Neuronal stem cell (in vitro differentiated cells): ENCODE results near the gene MDFI. TPM values are rescaled to one million over a fixed set of nuclear protein-coding genes. Genes with fewer than 3 reads are reported as not detected.

Experiments used
- DNase-seq: peaks from one replicate; pipeline ENCODE4 v3.0.0-alpha.2; 2013; ENCODE audit warnings: low spot score
- H2AFZ ChIP-seq: one replicate; pipeline ENCODE4 v1.6.1; 2013; ENCODE audit warnings: mild to moderate bottlenecking, low read length, inconsistent platforms
- H2AK5ac ChIP-seq: 2 replicates; pipeline ENCODE4 v1.6.1; 2013; ENCODE audit warnings: low read depth, mild to moderate bottlenecking, inconsistent platforms, low read length, moderate library complexity, mixed read lengths
- H2BK120ac ChIP-seq: 2 replicates; pipeline ENCODE4 v1.6.1; 2013; ENCODE audit warnings: low read depth, mild to moderate bottlenecking, inconsistent platforms, low read length, moderate library complexity, mixed read lengths
- H2BK12ac ChIP-seq: one replicate; pipeline ENCODE4 v1.6.1; 2013; ENCODE audit warnings: low read length, inconsistent platforms
- H2BK15ac ChIP-seq: 2 replicates; pipeline ENCODE4 v1.6.1; 2013; ENCODE audit warnings: mild to moderate bottlenecking, low read length, inconsistent platforms, mixed read lengths
- H2BK5ac ChIP-seq: one replicate; pipeline ENCODE4 v1.6.1; 2013; ENCODE audit warnings: inconsistent platforms, mild to moderate bottlenecking, low read length, moderate library complexity
- H3K14ac ChIP-seq: one replicate; pipeline ENCODE4 v1.6.1; 2013; ENCODE audit warnings: low read length, inconsistent platforms
- H3K18ac ChIP-seq: 2 replicates; pipeline ENCODE4 v1.6.1; 2013; ENCODE audit warnings: low read length, inconsistent platforms
- H3K23ac ChIP-seq: 2 replicates; pipeline ENCODE4 v1.6.1; 2013; ENCODE audit warnings: low read depth, mild to moderate bottlenecking, mixed read lengths, low read length, inconsistent platforms; ENCODE audit not compliant: poor library complexity
- H3K27ac ChIP-seq: replicated peaks from 3 replicates; pipeline ENCODE4 v1.5.1; 2013; ENCODE audit warnings: low read length, inconsistent platforms
- H3K27me3 ChIP-seq, 3 experiments: 2 replicates each; pipeline ENCODE4 v1.6.1; 2013; ENCODE audit warnings: low read length in 3 of 3, mild to moderate bottlenecking in 2 of 3, inconsistent platforms in 1 of 3, low read depth in 1 of 3, mixed read lengths in 1 of 3, moderate library complexity in 1 of 3; ENCODE audit not compliant: control insufficient read depth in 3 of 3, insufficient read depth in 3 of 3
- H3K36me3 ChIP-seq, 2 donors: replicated peaks in 1 of 2; 2 replicates each; pipeline ENCODE4 v1.6.1; 2013; ENCODE audit warnings: low read length in 2 of 2; ENCODE audit not compliant: control insufficient read depth in 2 of 2, insufficient read depth in 2 of 2
- H3K4ac ChIP-seq: 2 replicates; pipeline ENCODE4 v1.6.1; 2013; ENCODE audit warnings: inconsistent platforms, mild to moderate bottlenecking, low read length, moderate library complexity
- H3K4me1 ChIP-seq, 2 donors: 1 replicate in 1 of 2; 2 replicates in 1 of 2; pipeline ENCODE4 v1.6.1; 2013; ENCODE audit warnings: low read length in 2 of 2, low read depth in 1 of 2; ENCODE audit not compliant: control insufficient read depth in 2 of 2, insufficient read depth in 1 of 2
- H3K4me2 ChIP-seq: one replicate; pipeline ENCODE4 v1.6.1; 2013; ENCODE audit warnings: mild to moderate bottlenecking, low read length, inconsistent platforms; ENCODE audit not compliant: insufficient read depth, poor library complexity, severe bottlenecking
- H3K4me3 ChIP-seq, 2 donors: 2 replicates each; pipeline ENCODE4 v1.5.1; 2013; ENCODE audit warnings: low read length in 2 of 2, mild to moderate bottlenecking in 2 of 2, inconsistent platforms in 1 of 2, moderate library complexity in 1 of 2
- H3K79me1 ChIP-seq: one replicate; pipeline ENCODE4 v1.6.1; 2013; ENCODE audit warnings: low read depth, mild to moderate bottlenecking, inconsistent platforms, low read length, moderate library complexity
- H3K9ac ChIP-seq: one replicate; pipeline ENCODE4 v1.6.1; 2013; ENCODE audit warnings: mild to moderate bottlenecking, low read depth, low read length, inconsistent platforms; ENCODE audit not compliant: poor library complexity
- H3K9me3 ChIP-seq, 2 donors: replicated peaks in 1 of 2; 2 replicates each; pipeline versions ENCODE3 to v1.6.1; 2013; ENCODE audit warnings: low read length in 2 of 2, mild to moderate bottlenecking in 2 of 2, inconsistent platforms in 1 of 2, low read depth in 1 of 2, mixed read lengths in 1 of 2, moderate library complexity in 1 of 2; ENCODE audit not compliant: control insufficient read depth in 2 of 2, insufficient read depth in 1 of 2
- H4K8ac ChIP-seq: one replicate; pipeline ENCODE4 v1.6.1; 2013; ENCODE audit warnings: low read depth, mild to moderate bottlenecking, inconsistent platforms, low read length, moderate library complexity
- H4K91ac ChIP-seq: one replicate; pipeline ENCODE4 v1.6.1; 2013; ENCODE audit warnings: low read length, low read depth, mild to moderate bottlenecking, inconsistent platforms; ENCODE audit not compliant: poor library complexity
- WGBS, 2 donors: extraction: QIAGEN DNeasy Blood & Tissue Kit; methylation state at CpG; one replicate each; pipeline ENCODE4 v1.1.7; 2013; ENCODE audit warnings: missing lambda C conversion rate in 2 of 2, mixed read lengths in 1 of 2; ENCODE audit not compliant: insufficient read length in 2 of 2, insufficient replicate concordance in 1 of 2; ENCODE audit errors: extremely low coverage in 2 of 2; 5-methylcytosine and 5-hydroxymethylcytosine counted together
- polyA plus RNA-seq, 2 experiments: library from polyadenylated mRNA; stranded (reverse); fragments of 200-250 nt; gene quantifications; one replicate each; pipeline ENCODE4 v1.2.3, GENCODE V29; 2013

The MDFI gene, protein sequence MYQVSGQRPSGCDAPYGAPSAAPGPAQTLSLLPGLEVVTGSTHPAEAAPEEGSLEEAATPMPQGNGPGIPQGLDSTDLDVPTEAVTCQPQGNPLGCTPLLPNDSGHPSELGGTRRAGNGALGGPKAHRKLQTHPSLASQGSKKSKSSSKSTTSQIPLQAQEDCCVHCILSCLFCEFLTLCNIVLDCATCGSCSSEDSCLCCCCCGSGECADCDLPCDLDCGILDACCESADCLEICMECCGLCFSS
- polyA plus RNA-seq (2013, experiment 1 of 2), result 73.1 TPM
- polyA plus RNA-seq (2013, experiment 2 of 2), result 65.6 TPM

- Histone ChIP-seq H3K79me1 (peaks cover 7% of the 10 kb centered on the region), H3K18ac (peak within 1 kb of the TSS; percentile 98), H4K91ac (no peak within 1 kb of the TSS), H2AK5ac (peak within 1 kb of the TSS; percentile 91), H3K36me3 (peaks cover 1 to 35% of the 10 kb centered on the region in 2 donors), H3K14ac (no peak within 1 kb of the TSS), H2BK120ac (peak within 1 kb of the TSS; percentile 84), H2BK12ac (peak within 1 kb of the TSS; percentile 27), H3K23ac (peak within 1 kb of the TSS; percentile 92), H3K9me3 (peaks cover 0 to 3% of the 10 kb centered on the region in 2 donors), H3K27me3 (peaks cover 8 to 32% (median 12%) of the 10 kb centered on the region in 3 experiments), H3K4me1 (peaks cover 24 to 29% of the 10 kb centered on the region in 2 donors), H3K4me3 (peak within 1 kb of the TSS; percentile 76 to 96), H3K4ac (peak within 1 kb of the TSS; percentile 46), H3K4me2 (peak within 1 kb of the TSS; percentile 77), H3K9ac (peak within 1 kb of the TSS; percentile 94), H2BK15ac (peak within 1 kb of the TSS; percentile 86), H2BK5ac (peak within 1 kb of the TSS; percentile 92), H3K27ac (no peak within 1 kb of the TSS), H2AFZ (peak within 1 kb of the TSS; percentile 95), H4K8ac (no peak within 1 kb of the TSS)
- DNase-seq, result peak; percentile 57
- no CpG with 5 or more reads among the region's 86 CpGs for WGBS, 2 donors
These were observed at the start of gene MDFI for GRCh38 chr6:41638002-41638934. TSS of gene MDFI (plus strand) at chr6:41638468. CDS start at chr6:41638750, 282 bp downstream.

DNA sequence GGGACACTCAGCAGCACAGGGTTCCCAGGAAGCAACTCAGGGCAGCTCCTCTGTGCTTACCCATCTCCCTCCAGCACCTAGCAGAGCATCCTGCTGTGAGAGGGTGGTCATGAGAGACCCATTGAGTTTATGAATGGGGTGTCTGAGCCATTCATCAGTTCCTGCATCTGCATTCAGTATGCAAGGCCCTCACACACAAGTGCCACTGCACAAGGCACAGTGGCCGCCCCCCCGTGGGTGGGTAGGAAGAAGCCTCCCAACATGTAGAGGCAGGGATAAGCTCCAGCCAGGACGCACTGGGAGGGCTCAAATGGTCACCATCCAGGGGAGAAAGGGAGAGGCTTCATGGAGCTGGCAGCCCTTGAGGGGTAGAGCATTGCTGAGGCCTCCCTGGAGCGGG lies 49.0 kb upstream of the MDFI start:
- Histone ChIP-seq H3K4me2 (no peak overlapping the region), H4K8ac (no peak overlapping the region), H3K4me3 (no peak overlapping the region), H3K36me3 (peaks cover 41 to 98% of the 10 kb centered on the region in 2 donors), H2BK15ac (no peak overlapping the region), H4K91ac (no peak overlapping the region), H2AK5ac (peak overlapping the region; percentile 6), H3K27ac (no peak overlapping the region), H3K4me1 (peaks cover 10 to 22% of the 10 kb centered on the region in 2 donors), H2BK5ac (no peak overlapping the region), H3K4ac (no peak overlapping the region), H3K18ac (no peak overlapping the region), H3K14ac (no peak overlapping the region), H2BK120ac (no peak overlapping the region), H2AFZ (no peak overlapping the region), H3K27me3 (no peaks in the 10 kb centered on the region), H3K9ac (no peak overlapping the region), H3K23ac (no peak overlapping the region), H2BK12ac (no peak overlapping the region), H3K79me1 (no peaks in the 10 kb centered on the region), H3K9me3 (no peaks in the 10 kb centered on the region)
- no peak for DNase-seq
- no CpG with 5 or more reads among the region's 4 CpGs for WGBS, 2 donors

- Histone ChIP-seq H2BK5ac (no peak overlapping the region), H3K4me1 (peaks cover 3 to 15% of the 10 kb centered on the region in 2 donors), H2AK5ac (peak overlapping the region; percentile 26), H3K18ac (peak overlapping the region; percentile 68), H3K9me3 (no peaks in the 10 kb centered on the region), H3K23ac (peak overlapping the region; percentile 31), H4K8ac (no peak overlapping the region), H3K4ac (no peak overlapping the region), H3K4me3 (no peak overlapping the region), H4K91ac (no peak overlapping the region), H3K36me3 (peaks cover 45 to 98% of the 10 kb centered on the region in 2 donors), H3K27me3 (no peaks in the 10 kb centered on the region), H3K9ac (peak overlapping the region; percentile 78), H3K4me2 (no peak overlapping the region), H2BK15ac (no peak overlapping the region), H2AFZ (no peak overlapping the region), H2BK120ac (peak overlapping the region; percentile 20), H3K14ac (no peak overlapping the region), H2BK12ac (no peak overlapping the region), H3K27ac (no peak overlapping the region), H3K79me1 (no peaks in the 10 kb centered on the region)
- DNase-seq, result no peak
- no CpG with 5 or more reads among the region's 39 CpGs for WGBS, 2 donors
These were observed 48.3 kb upstream of the MDFI start for GRCh38 chr6:41589636-41590622.
